GM12878 (cell line): ENCODE data around the gene LMOD1. TPM values are rescaled to one million over a fixed set of nuclear protein-coding genes. Genes with fewer than 3 reads are reported as not detected.

Experiments
- ATAC-seq: fragments of 200-7000 bp; cut with Tn5 transposase; 3 replicates; pipeline ENCODE4 v1.9.1; 2020; ENCODE audit warnings: mild to moderate bottlenecking, moderate library complexity
- BruUV-seq: library from RNA; stranded (reverse); fragments of 400-500 nt; replicated peaks from 2 replicates; lab custom pipeline; 2021; lab: Mats Ljungman, UMichigan
- CTCF ChIA-PET: fragments of 300-600 bp; sonication (Branson Sonifier 250); formaldehyde crosslinking; extraction: SDS; loops from one replicate; lab custom pipeline; 2021; ENCODE audit warnings: inconsistent platforms; lab: Yijun Ruan, JAX
- POLR2A ChIA-PET: fragments of 350-600 bp; formaldehyde crosslinking; extraction: SDS; loops from one replicate; lab custom pipeline; 2021; ENCODE audit warnings: inconsistent platforms; lab: Charles Lee
- RAD21 ChIA-PET: fragments of 300-600 bp; sonication (Branson Sonifier 250); formaldehyde crosslinking; loops from one replicate; lab custom pipeline; 2023; ENCODE audit warnings: antibody characterized with exemption; ENCODE audit not compliant: unreplicated experiment; lab: Charles Lee
- SMC1A ChIA-PET: fragments of 300-600 bp; sonication (Branson Sonifier 250); formaldehyde crosslinking; loops from one replicate; lab custom pipeline; 2023; ENCODE audit not compliant: unreplicated experiment, uncharacterized antibody; lab: Charles Lee
- DNase-seq: peaks from one replicate; pipeline ENCODE4 v3.0.0-alpha.2; 2011; ENCODE audit warnings: low read depth, low spot score
- FAIRE-seq: peaks from 3 replicates; lab custom pipeline; 2011; peaks lifted over from hg19 to GRCh38; lab: Jason Lieb, UNC
- H2AFZ ChIP-seq: 2 replicates; pipeline ENCODE4 v1.6.0; 2011; ENCODE audit warnings: low read depth, low read length, control low read depth; ENCODE audit not compliant: control insufficient read depth
- H3K27ac ChIP-seq: 2 replicates; pipeline ENCODE4 v1.5.1; 2011; ENCODE audit warnings: control low read depth; ENCODE audit not compliant: control insufficient read depth, insufficient read depth
- H3K27me3 ChIP-seq, 2 experiments: replicated peaks in 1 of 2; 2 replicates each; pipeline versions ENCODE4 v1.6.0 to v1.6.1; 2011; ENCODE audit warnings: low read length in 1 of 2; ENCODE audit not compliant: control insufficient read depth in 2 of 2, insufficient read depth in 2 of 2
- H3K36me3 ChIP-seq, 2 experiments: 2 replicates each; pipeline ENCODE4 v1.5.1; 2011; ENCODE audit warnings: low read length in 1 of 2; ENCODE audit not compliant: control insufficient read depth in 2 of 2, insufficient read depth in 2 of 2
- H3K4me1 ChIP-seq: 2 replicates; pipeline ENCODE4 v1.6.1; 2011; ENCODE audit warnings: mild to moderate bottlenecking, low read length, moderate library complexity, mixed read lengths; ENCODE audit not compliant: control insufficient read depth, insufficient read depth
- H3K4me2 ChIP-seq: 2 replicates; pipeline ENCODE4 v1.6.0; 2011; ENCODE audit warnings: control low read depth; ENCODE audit not compliant: control insufficient read depth, insufficient read depth
- H3K4me3 ChIP-seq: fragments of 200-600 bp; sonication (generic); 2 replicates; pipeline ENCODE4 v1.5.1; 2016
- H3K79me2 ChIP-seq: 2 replicates; pipeline ENCODE4 v1.6.0; 2011; ENCODE audit warnings: low read length; ENCODE audit not compliant: control insufficient read depth, insufficient read depth
- H3K9ac ChIP-seq: 2 replicates; pipeline ENCODE4 v1.8.0; 2011; ENCODE audit warnings: low read length, control low read depth, mixed read lengths; ENCODE audit not compliant: control insufficient read depth, insufficient read depth
- H3K9me3 ChIP-seq: replicated peaks from 3 replicates; pipeline ENCODE4 v1.5.1; 2011; ENCODE audit warnings: mild to moderate bottlenecking, low read length; ENCODE audit not compliant: control insufficient read depth, insufficient read depth
- H4K20me1 ChIP-seq: 2 replicates; pipeline ENCODE4 v1.6.0; 2011; ENCODE audit not compliant: control insufficient read depth, insufficient read depth
- POU2F2 ChIP-seq: IDR thresholded peaks from 3 replicates; pipeline ENCODE4 v1.6.1; 2011; ENCODE audit warnings: low read depth, mild to moderate bottlenecking, low read length, borderline replicate concordance
- WGBS: methylation state at CpG from one replicate; pipeline ENCODE4 v1.1.6; 2016; ENCODE audit warnings: low lambda C conversion rate; ENCODE audit not compliant: insufficient replicate concordance, insufficient coverage; ENCODE audit errors: missing lambda C conversion rate; 5-methylcytosine and 5-hydroxymethylcytosine counted together
- in situ Hi-C: fragments of 300-500 bp; cut with MboI; formaldehyde crosslinking; loops from 9 replicates; pipeline ENCODE4 v1.14.3; 2018; ENCODE audit warnings: mixed read lengths
- intact Hi-C: fragments of 100-400 bp; cut with micrococcal nuclease; formaldehyde crosslinking; loops from one replicate; pipeline ENCODE4 v1.14.2; 2022; ENCODE audit not compliant: unreplicated experiment
- polyA plus RNA-seq, 11 experiments: library from polyadenylated mRNA; depleted of rRNA in 4 of 11; unstranded in 6 of 11; stranded (reverse) in 5 of 11; fragments of >200 nt; fragmentation: Nextera tagmentation in 4 of 11; fragmentation: Illumina TruSeq in 1 of 11; extraction: Ambion mirVana in 4 of 11; extraction: Trizol in 1 of 11; gene quantifications; 1 replicate in 1 of 11; 2 replicates in 10 of 11; pipeline versions ENCODE4 v1.2.1 to v1.2.3, GENCODE V29; 2011 to 2016; ENCODE audit warnings: inconsistent platforms in 2 of 11, missing spikeins in 2 of 11, low read depth in 1 of 11
- total RNA-seq, 4 experiments: library from RNA; depleted of rRNA in 3 of 4; stranded (reverse); fragments of >200 nt in 3 of 4; fragmentation: Illumina TruSeq in 1 of 4; extraction: Trizol in 1 of 4; gene quantifications; 2 replicates each; pipeline versions ENCODE4 v1.2.1 to v1.2.3, GENCODE V29; 2013 to 2021
- TF ChIP-seq, protein P1 (sequence below): IDR thresholded peaks from 2 replicates; pipeline ENCODE4 v1.6.1; 2012; ENCODE audit warnings: low read length, inconsistent platforms
- TF ChIP-seq, protein P2 (sequence below): IDR thresholded peaks from 2 replicates; pipeline ENCODE4 v1.6.1; 2011; ENCODE audit warnings: borderline replicate concordance, low read depth, mild to moderate bottlenecking, moderate library complexity, low read length; ENCODE audit not compliant: insufficient read depth, poor library complexity, severe bottlenecking

Gene LMOD1
- total and polyA plus RNA-seq, 10 of the 15 experiments (the other 5 are each of a cell fraction or from before 2014, with no cell fraction given): 0.15 TPM; not detected in 9

DNA sequence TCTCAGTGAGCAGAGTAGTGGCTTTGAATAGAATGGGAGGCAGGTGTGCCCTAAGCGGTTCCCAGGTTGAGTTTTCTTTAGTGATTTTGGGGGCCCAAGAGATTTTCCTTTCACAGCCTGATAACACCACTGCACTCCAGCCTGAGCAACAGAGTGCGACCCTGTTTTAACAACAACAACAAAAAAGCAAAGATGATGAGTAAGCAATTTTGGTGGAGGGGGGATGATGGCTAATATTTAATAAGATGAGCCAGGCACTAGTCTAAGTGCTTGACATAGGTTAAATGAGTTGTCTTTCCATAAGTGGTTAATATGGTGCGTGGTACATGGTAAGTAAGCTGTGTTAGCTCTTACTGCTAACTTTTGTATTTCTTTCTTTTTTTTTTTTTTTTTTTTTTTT lies 38.1 kb upstream of the LMOD1 start:
- ChIA-PET RAD21 (interaction anchor here (1.3 to 1.8 kb wide), 3 partner anchors 15 to 88 kb away, joined by 3 to 7 read pairs (median 5); partner anchors contain the start of gene ELF3), SMC1A (interaction anchor here (0.6 to 1.5 kb wide), 3 partner anchors 88 to 159 kb away, joined by 3 to 4 read pairs (median 3); no protein-coding TSS in a partner anchor), POLR2A (interaction anchor here (0.7 to 1.1 kb wide), 2 partner anchors 11 to 403 kb away, joined by 3 read pairs; no protein-coding TSS in a partner anchor), CTCF (interaction anchor here (0.8 to 1.9 kb wide), 7 partner anchors 16 to 472 kb away, joined by 3 to 12 read pairs (median 4); partner anchors contain the start of gene ELF3)
- WGBS: 96% methylated on average over 3 of the region's 3 CpGs
- no TSS peak for BruUV-seq
- DNase-seq: no peak
- H3K79me2 ChIP-seq: peaks cover 22% of the 10 kb centered on the region
- 0 out of 4 replicates have a peak, but pooled peaks cover 0 to 2% of the 10 kb centered on the region in 2 experiments for H3K27me3 ChIP-seq
- no peak for FAIRE-seq
- in situ Hi-C loops: no loop called here
- H4K20me1 ChIP-seq: no peaks in the 10 kb centered on the region
- intact Hi-C loops: no loop called here
- H3K4me1 ChIP-seq: peaks cover 3% of the 10 kb centered on the region
- H2AFZ ChIP-seq: no peak overlapping the region
- ATAC-seq: no peak
- H3K4me3 ChIP-seq: peak overlapping the region; percentile 82; the same call in 1 of the 2 replicates
- no peak overlapping the region for H3K27ac ChIP-seq
- TF ChIP-seq, protein P1, sequence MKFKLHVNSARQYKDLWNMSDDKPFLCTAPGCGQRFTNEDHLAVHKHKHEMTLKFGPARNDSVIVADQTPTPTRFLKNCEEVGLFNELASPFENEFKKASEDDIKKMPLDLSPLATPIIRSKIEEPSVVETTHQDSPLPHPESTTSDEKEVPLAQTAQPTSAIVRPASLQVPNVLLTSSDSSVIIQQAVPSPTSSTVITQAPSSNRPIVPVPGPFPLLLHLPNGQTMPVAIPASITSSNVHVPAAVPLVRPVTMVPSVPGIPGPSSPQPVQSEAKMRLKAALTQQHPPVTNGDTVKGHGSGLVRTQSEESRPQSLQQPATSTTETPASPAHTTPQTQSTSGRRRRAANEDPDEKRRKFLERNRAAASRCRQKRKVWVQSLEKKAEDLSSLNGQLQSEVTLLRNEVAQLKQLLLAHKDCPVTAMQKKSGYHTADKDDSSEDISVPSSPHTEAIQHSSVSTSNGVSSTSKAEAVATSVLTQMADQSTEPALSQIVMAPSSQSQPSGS: no peak
- TF ChIP-seq POU2F2: no peak
- TF ChIP-seq, protein P2, sequence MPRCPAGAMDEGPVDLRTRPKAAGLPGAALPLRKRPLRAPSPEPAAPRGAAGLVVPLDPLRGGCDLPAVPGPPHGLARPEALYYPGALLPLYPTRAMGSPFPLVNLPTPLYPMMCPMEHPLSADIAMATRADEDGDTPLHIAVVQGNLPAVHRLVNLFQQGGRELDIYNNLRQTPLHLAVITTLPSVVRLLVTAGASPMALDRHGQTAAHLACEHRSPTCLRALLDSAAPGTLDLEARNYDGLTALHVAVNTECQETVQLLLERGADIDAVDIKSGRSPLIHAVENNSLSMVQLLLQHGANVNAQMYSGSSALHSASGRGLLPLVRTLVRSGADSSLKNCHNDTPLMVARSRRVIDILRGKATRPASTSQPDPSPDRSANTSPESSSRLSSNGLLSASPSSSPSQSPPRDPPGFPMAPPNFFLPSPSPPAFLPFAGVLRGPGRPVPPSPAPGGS: peak; percentile 43
- H3K36me3 ChIP-seq: peaks cover 0 to 8% of the 10 kb centered on the region in 2 experiments; a peak in 1 of 4 replicates
- peak overlapping the region; percentile 57; the same call in 1 of the 2 replicates for H3K4me2 ChIP-seq
- H3K9ac ChIP-seq: no peak overlapping the region
- no peaks in the 10 kb centered on the region for H3K9me3 ChIP-seq
